ENCODE results near the gene KNL1.
"Not testable (repeated sequence)": the region's sequence is repeated elsewhere in the genome, so short reads cannot be mapped to it uniquely, and the experiment has no call there.

Gene KNL1

GRCh38 chr15:40676906-40677305 is 82.9 kb downstream of the KNL1 start:
- not testable (repeated sequence) for FAIRE-seq

- FAIRE-seq, result no peak
These were observed 86.1 kb downstream of the KNL1 start for GRCh38 chr15:40680151-40680550.

GRCh38 chr15:40680959-40681358 is 86.9 kb downstream of the KNL1 start:
- not testable (repeated sequence) for FAIRE-seq

GRCh38 chr15:40684381-40684780 is 90.3 kb downstream of the KNL1 start:
- FAIRE-seq, result no peak

DNA sequence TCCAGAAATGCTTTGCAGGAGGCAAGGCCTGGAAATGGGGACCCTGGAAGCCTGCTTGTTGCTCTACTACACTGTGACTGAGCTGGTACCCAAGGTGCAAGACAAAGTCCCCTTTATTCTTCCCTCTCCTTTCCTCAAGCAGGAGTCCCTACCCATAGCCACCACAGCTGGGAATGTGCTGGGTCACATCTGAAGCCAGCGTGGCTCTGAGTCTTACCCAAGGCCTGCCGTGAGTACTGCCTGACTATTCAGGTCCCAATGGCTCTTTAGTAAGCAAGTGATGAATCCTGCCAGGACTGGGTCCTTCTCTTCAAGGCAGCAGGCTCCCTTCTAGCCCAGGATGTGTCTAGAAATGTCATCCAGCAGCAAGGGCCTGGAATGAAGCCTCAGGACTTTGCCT is 91.3 kb downstream of the KNL1 start:
- FAIRE-seq, result no peak

DNA sequence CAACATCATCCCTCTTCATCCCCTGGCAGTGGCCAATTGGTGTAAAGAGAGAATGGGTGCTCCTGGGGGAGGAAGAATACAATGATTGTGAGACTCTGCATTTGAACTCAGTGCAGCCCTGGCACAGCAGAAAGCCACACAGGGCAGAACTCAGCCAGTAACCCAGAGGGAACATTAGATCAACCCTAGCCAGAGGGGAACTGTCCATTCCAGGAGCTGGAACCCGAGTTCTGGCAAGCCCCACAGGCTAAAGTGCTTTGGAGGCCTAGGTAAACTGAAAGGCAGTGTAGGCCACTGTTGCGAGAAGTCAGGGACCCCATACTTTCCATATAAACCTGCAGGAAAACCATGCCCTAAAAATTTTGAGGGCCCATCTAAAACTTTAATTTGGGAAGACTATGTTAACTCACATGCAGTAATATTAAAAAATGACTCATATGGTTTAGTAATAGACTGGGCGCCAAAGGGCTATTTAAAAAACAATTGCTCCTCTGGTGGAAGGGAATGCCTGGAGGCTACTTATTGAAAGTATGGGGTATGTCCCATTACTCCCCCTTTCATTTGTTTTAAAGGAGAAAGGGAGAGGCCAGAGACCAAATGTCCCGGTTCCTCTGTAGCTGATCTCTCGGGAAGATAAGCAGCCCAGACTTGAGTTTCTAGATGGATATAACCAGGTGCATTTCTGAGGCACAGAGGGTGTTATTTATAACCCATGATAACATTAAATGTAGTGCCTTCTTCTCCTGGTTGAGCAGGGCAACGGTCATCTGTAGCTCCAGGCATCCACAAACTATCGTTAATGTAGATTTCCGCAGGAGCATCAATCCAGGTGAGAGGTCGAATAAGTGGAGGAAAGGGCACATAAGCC is 95.1 kb downstream of the KNL1 start:
- no peak for FAIRE-seq

- no peak for FAIRE-seq
These were observed 97.7 kb downstream of the KNL1 start for GRCh38 chr15:40691737-40692136.

- FAIRE-seq, result no peak
These were observed 100.0 kb downstream of the KNL1 start for GRCh38 chr15:40693904-40694687.

DNA sequence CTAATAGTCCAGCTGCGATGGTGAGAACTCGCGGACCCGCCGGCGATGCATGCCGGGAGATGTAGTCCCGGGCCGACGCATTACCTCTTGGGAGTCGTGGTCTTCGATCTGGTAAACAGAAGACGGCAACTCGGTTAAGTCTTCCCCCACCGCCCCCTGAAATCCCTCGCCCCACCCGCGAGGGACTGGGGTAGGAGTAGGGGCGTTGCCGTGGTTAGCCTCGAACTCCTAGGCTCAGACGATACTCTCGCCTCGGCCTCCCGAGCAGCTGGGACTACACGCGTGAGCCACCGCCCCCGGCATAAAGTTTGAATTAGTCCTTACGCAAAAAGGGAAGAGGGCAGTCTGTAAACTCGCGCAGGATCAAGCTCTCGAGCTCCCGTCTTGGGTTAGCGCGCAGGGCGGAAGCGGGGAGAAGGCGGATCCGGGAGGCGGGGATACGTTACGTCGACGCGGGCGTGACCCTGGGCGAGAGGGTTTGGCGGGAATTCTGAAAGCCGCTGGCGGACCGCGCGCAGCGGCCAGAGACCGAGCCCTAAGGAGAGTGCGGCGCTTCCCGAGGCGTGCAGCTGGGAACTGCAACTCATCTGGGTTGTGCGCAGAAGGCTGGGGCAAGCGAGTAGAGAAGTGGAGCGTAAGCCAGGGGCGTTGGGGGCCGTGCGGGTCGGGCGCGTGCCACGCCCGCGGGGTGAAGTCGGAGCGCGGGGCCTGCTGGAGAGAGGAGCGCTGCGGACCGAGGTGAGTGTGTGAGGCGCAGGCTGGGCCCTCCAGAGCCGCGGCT is 100.8 kb downstream of the KNL1 start, which contains the start of gene RAD51:
RAD51 (plus strand) TSS at position 487 of the 781 bp plus-strand sequence. CDS start 3,585 bp downstream, outside the sequence.
- FAIRE-seq, result no peak

- FAIRE-seq, result no peak
These were observed 101.4 kb downstream of the KNL1 start for GRCh38 chr15:40695469-40695890.

GRCh38 chr15:40696228-40696627 is 102.2 kb downstream of the KNL1 start:
- no peak for FAIRE-seq

DNA sequence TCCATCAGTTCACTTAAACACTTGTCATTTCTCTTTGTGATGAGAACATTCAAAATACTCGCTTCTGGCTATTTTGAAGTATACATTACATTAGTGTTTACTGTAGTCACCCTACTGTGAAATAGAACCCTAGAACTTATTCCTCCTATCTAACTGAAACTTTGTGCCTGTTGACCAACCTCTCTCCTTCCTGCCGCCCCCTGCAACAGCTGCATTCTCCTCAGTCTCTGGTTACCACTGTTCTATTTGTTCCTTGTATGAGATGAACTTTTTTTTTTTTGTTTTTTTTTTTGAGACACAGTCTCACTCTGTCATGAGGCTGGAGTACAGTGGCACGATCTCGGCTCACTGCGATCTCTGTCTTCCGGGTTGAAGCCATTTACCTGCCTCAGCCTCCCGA is 103.9 kb downstream of the KNL1 start:
- no peak for FAIRE-seq

GRCh38 chr15:40702077-40702476 is 108.0 kb downstream of the KNL1 start:
- FAIRE-seq, result no peak

DNA sequence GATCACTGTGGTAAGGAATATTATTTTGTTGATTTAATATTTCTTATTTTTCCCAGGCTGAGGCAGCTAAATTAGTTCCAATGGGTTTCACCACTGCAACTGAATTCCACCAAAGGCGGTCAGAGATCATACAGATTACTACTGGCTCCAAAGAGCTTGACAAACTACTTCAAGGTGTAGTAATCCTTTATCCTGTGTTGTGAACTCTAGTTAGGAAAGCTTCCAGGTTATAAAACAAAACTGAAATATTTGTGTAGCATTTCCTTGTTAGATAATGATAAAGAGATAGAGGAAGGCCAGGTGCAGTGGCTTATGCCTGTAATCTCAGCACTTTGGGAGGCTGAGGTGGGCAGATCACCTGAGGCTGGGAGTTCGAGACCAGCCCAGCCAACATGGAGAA is 112.1 kb downstream of the KNL1 start:
- FAIRE-seq, result no peak

Data from A204.1 (cell line).